ENCODE results near the gene KLRC2.
"Not testable (repeated sequence)": the region's sequence is repeated elsewhere in the genome, so short reads cannot be mapped to it uniquely, and the experiment has no call there.

DNA sequence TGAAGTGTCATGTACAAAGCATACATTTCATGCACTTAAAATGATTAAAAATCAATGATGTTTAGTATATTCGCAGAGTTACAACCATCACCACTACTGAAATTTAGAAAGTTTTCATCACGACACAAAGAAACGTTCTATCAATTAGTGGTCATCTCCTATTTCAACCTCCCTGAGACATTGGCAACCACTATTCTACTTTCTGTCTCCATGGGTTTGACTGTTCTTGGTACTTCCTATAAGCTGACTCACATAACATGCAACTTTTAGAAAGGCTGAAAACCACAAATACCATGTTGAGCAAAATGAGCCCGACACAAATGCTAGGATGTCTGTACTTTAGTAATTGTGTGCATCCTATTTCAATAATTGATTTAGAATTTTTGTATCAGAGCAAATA lies 5.2 kb downstream of the KLRC2 start:
- TF ChIP-seq CTCF, POLR2A (IDR thresholded peaks at IDR 0.05): not testable (repeated sequence)
